ENCODE data around the gene CAPZB.
A peak's percentile ranks its signal among the peaks of the same experiment; 100 is the strongest.
"Not testable (repeated sequence)": the region's sequence is repeated elsewhere in the genome, so short reads cannot be mapped to it uniquely, and the experiment has no call there.

Gene CAPZB
- long read RNA-seq, donor 1, transcript CAPZB-201 (9 exons, 858 nt): major isoform, 77 of 102 reads
- long read RNA-seq, donor 1, transcript CAPZB-204 (8 exons, 1,568 nt): minor isoform, 9 of 102 reads
- long read RNA-seq, donor 1, partial matches to known transcripts: 15 of 102 reads
- long read RNA-seq, donor 1, other reads (novel, unspliced or antisense): 0 of 102 reads
- long read RNA-seq, donor 2, transcript CAPZB-201 (9 exons, 858 nt): major isoform, 47 of 72 reads
- long read RNA-seq, donor 2, transcript CAPZB-204 (8 exons, 1,568 nt): minor isoform, 10 of 72 reads
- long read RNA-seq, donor 2, partial matches to known transcripts: 15 of 72 reads
- long read RNA-seq, donor 2, other reads (novel, unspliced or antisense): 0 of 72 reads
- long read RNA-seq, donor 3, transcript CAPZB-201 (9 exons, 858 nt): major isoform, 29 of 45 reads
- long read RNA-seq, donor 3, transcript CAPZB-204 (8 exons, 1,568 nt): minor isoform, 6 of 45 reads
- long read RNA-seq, donor 3, partial matches to known transcripts: 9 of 45 reads
- long read RNA-seq, donor 3, other reads (novel, unspliced or antisense): 0 of 45 reads
- long read RNA-seq, donor 4, transcript CAPZB-204 (8 exons, 1,568 nt): minor isoform, 8 of 71 reads
- long read RNA-seq, donor 4, transcript CAPZB-201 (9 exons, 858 nt): major isoform, 56 of 71 reads
- long read RNA-seq, donor 4, partial matches to known transcripts: 6 of 71 reads
- long read RNA-seq, donor 4, other reads (novel, unspliced or antisense): 0 of 71 reads
- long read RNA-seq, donor 5, transcript CAPZB-201 (9 exons, 858 nt): major isoform, 96 of 107 reads
- long read RNA-seq, donor 5, transcript CAPZB-204 (8 exons, 1,568 nt): minor isoform, 5 of 107 reads
- long read RNA-seq, donor 5, partial matches to known transcripts: 6 of 107 reads
- long read RNA-seq, donor 5, other reads (novel, unspliced or antisense): 0 of 107 reads
- long read RNA-seq, donor 6, transcript CAPZB-204 (8 exons, 1,568 nt): minor isoform, 8 of 107 reads
- long read RNA-seq, donor 6, transcript CAPZB-201 (9 exons, 858 nt): major isoform, 71 of 107 reads
- long read RNA-seq, donor 6, partial matches to known transcripts: 26 of 107 reads
- long read RNA-seq, donor 6, other reads (novel, unspliced or antisense): 0 of 107 reads
- long read RNA-seq, donor 7, transcript CAPZB-201 (9 exons, 858 nt): major isoform, 134 of 228 reads
- long read RNA-seq, donor 7, transcript CAPZB-204 (8 exons, 1,568 nt): minor isoform, 20 of 228 reads
- long read RNA-seq, donor 7, partial matches to known transcripts: 66 of 228 reads
- long read RNA-seq, donor 7, other reads (novel, unspliced or antisense): 5 of 228 reads
- long read RNA-seq, donor 8, transcript CAPZB-204 (8 exons, 1,568 nt): minor isoform, 5 of 89 reads
- long read RNA-seq, donor 8, transcript CAPZB-201 (9 exons, 858 nt): major isoform, 66 of 89 reads
- long read RNA-seq, donor 8, partial matches to known transcripts: 18 of 89 reads
- long read RNA-seq, donor 8, other reads (novel, unspliced or antisense): 0 of 89 reads

DNA sequence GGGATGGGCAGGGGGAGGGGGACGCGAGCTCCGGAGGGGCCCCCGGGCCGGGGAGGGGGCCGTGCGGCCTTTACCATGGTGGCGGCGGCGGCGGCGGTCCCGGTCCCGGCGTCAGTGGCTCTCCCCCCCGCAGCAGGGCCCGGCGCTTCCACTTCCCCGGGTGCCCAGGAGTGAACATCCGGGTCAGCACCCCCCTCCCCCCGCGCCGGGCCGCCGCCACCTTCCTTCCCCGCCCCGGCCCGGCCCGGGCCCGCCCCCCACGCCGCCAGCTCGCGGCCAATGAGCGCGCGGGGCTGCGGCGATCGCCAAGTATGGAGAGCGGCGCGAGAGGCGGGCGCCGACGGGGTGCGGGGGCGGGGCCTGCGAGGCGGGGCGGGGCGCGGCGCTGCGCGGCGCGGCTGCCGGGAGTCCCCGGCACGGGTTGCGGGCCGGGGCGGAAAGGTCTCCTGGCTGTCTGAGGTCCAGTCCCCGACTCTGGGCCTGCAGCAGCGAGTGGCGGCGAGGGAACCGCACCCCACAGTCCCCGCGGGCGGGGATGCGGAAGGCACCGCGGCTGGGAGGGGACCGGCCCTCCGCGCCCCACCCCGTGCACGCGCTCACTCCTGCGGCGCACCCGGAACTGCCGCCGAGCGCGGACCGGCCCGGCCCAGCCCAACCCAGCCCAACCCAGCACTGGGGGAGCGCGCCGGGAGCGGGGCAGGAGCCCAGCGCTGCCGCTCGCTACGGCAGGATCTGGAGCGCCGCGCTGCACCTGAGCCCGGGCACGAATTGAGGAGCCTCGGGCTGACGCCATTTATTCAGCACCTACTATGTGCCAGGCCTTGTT is at the start of gene CAPZB:
Gene CAPZB (minus strand): TSS at position 178 of the 826 bp plus-strand sequence. CDS start 101 bp downstream, at position 77.
- DNase-seq: peak; percentile 95

GRCh38 chr1:19534281-19534680 is 48.9 kb upstream of the CAPZB start:
- no peak for DNase-seq

DNA sequence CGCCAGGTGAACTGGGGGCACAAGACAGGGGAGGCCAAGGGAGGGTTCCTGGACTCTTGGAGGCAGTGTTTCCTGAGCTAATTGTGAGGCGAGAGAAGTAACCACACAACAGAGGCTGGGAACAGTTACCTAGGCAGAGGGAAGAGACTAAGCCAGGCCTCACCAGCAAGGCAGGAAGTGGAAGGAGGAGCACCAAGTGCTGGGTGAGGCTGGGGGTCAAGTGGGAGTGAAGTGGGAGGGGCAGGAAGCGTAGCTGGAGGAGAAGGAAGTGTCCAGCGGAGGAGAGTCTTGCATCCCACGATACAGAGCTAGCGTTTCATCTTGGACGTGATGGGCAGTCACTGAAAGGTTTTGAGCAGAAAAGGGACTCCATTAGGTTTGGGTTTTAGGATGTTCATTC is 48.3 kb upstream of the CAPZB start:
- no peak for DNase-seq

GRCh38 chr1:19532519-19532918 is 47.2 kb upstream of the CAPZB start:
- DNase-seq: no peak

DNA sequence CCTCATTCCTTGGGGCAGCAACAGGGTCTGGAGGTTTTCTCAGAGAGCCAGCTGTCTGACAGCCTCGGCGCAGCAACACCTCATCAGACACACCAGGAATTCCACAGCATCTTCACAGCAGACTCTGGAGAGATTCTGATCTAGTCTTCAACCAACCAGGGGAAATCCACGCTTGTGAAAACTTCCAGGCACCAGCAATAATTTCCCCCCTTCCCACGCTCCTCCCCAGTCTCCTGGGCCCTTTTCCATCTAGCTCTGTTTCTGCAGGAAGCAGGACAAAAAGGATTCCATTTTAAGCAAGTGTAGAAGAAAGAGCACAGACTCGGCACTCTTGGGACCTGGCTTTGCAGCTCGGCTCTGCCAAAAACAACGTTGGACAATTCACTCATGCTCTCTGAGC is 44.3 kb upstream of the CAPZB start:
- no peak for DNase-seq

GRCh38 chr1:19528438-19528837 is 43.1 kb upstream of the CAPZB start:
- no peak for DNase-seq

DNA sequence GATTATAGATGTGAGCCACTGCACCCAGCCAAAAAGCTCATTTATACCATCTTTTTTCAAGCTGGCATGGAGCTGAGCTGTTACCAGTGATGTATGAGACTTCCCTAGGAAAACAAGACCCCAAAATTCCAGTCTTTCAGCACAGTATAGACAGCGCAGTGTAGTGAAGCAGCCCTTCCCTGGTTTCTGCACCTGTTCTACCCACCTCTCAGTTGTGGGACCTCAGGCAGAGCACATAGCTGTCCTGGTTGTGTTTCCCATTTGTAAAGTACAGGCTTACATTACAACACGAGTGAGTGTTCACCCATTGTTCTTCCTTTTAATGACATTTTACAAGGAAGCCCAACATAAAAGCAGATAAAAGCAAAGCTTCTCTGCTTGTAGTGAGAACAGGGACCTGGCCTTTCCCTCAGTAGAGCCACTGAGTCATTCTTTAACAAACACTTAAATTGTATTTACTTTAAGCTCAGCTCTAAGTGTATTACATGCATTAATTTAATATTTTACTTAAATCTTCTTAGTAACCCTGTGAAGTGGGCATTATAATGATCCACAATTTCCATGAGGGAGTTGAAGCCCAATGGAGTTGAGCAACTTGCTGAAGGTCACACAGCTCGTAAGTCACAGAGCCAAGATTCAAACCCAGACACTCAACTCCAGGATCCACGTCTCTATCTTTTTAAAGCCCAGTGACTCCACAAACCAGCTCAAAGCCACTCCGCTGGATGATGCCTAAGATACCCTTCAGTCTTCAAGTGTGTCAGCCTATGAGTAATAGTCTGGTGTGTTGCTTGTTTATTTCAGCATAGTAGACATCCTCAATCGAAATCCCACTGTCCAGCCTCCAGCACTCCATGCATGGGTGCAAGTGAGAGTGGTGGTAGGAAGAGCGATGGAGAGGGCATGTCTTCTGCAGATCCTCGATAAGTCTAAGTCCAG is 40.5 kb upstream of the CAPZB start:
- no peak for DNase-seq

- DNase-seq: no peak
Measured at GRCh38 chr1:19524791-19525190, 39.5 kb upstream of the CAPZB start.

GRCh38 chr1:19522570-19522969 is 37.2 kb upstream of the CAPZB start:
- DNase-seq: not testable (repeated sequence)

DNA sequence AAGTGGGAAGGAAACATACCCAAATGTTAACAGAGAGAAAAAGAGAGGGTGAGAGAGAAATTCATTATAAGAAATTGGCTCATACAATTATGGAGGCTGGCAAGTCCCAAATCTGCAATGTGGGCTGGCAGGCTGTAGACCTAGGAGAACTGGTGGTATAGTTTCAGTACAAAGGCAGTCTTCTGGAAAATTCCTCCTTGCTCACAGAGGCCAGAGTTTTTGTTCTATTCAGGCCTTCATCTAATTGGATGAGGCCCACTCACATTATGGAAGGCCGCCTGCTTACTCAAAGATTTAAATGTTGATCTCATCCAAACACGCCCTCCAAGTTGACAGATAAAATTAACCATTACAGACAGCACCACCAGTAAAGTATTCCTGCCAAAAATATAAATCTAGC is 36.1 kb upstream of the CAPZB start:
- no peak for DNase-seq

GRCh38 chr1:19517017-19517416 is 31.7 kb upstream of the CAPZB start:
- DNase-seq: no peak

DNA sequence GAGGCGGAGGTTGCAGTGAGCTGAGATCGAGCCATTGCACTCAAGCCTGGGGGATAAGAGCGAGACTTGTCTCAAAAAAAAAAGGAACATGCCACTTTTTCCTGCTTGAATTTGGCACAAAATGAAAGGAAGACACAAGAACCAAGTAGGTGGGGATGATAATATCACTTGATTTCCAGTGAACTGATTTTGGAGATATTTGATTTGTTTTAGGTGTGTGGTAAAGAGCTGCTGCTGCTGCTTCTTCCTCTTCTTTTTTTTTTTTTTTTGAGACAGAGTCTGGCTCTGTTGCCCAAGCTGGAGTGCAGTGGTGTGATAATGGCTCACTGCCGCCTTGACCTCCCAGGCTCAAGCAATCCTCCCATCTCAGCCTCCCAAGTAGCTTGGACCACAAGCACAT is 29.9 kb upstream of the CAPZB start:
- no peak for DNase-seq

DNA sequence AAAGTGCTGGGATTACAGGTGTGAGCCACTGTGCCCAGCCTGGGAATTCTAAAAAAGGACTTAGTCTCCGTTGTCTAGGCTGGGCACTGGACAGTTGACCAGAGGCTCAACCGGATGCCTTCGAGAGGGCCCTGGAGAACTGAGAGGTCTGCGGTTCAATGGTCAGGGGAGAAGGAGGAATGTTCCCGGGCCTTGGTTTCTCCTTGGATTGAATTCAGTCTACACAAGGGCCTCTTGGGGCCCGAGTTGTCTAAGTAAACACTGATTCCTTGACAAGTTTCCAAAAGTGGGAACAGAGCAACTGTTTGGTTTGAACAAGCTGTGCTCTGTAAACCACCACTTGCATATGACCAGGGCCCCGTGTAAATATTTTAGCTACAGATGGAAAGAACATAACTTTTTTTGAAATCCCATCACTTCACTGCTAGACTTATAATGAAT is 29.1 kb upstream of the CAPZB start:
- no peak for DNase-seq

- no peak for DNase-seq
Measured at GRCh38 chr1:19512545-19512944, 27.2 kb upstream of the CAPZB start.

GRCh38 chr1:19511116-19511515 is 25.8 kb upstream of the CAPZB start:
- DNase-seq: no peak

- DNase-seq: not testable (repeated sequence)
Measured at GRCh38 chr1:19509647-19510046, 24.3 kb upstream of the CAPZB start.

- no peak for DNase-seq
Measured at GRCh38 chr1:19507516-19507915, 22.2 kb upstream of the CAPZB start.

- DNase-seq: no peak
Measured at GRCh38 chr1:19505693-19506457, 20.5 kb upstream of the CAPZB start.

Data from right kidney (tissue), 9 donors.